ENCODE results near the gene OR51A7. TPM values are rescaled to one million over a fixed set of nuclear protein-coding genes. Genes with fewer than 3 reads are reported as not detected.

OR51A7 gene
- total and polyA plus RNA-seq, 2 of the 8 experiments (the other 6 are each of a cell fraction or from before 2014, with no cell fraction given) = not detected

DNA sequence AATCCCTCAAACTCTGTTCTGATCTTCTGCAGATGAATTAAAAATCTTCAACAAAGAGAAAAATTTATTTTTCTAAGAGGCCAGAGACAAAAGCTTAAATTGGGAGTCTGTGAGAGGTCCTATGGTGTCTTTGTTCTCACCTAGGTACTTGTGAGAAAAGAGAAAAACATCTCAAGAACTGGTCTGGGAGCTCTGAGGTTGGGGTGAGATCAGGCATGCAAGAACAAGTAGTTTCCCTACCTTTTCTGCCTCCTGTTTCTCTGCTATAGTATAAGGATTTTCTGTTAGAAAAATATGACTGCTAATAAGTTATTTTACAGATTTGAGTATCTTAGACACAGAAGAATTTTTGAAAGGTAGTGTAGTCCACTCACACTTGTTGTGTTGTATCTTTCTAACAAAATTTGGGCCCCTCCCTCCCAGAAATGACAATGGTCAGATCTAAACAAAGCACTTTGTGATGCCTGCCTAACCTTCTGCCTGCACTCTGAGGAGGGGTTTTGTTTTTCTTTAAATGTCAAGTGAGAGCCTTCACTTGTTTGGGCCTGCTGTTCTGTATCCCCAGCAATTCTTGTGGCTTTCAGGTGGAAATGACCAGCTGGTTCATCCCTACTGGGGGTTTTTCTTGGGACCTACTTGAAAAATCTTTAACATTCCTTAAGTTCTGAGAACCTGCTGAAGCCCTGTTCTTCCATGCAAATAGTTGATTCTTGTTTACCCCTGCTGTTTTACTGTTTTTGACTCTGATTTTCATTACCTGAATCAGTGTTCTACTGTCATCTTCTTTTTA is 40.9 kb upstream of the OR51A7 start:
- H3K4me3 ChIP-seq (ENCODE audit: extremely low read depth in 1 of 4, insufficient read depth in 2 of 4, low read depth in 3 of 4, low read length in 4 of 4) = peak overlapping the region in 1 of 4 experiments; percentile 27; a peak in 1 of 8 replicates
- POLR2A ChIA-PET (ENCODE audit: partially characterized antibody) = no interaction called here
- no peak overlapping the region for H2BK5ac ChIP-seq (ENCODE audit: low read depth, low read length)
- H3K18ac ChIP-seq (ENCODE audit: extremely low read depth, low read length) = no peak overlapping the region
- no peaks in the 10 kb centered on the region for H3K79me2 ChIP-seq (ENCODE audit: control insufficient read depth in 1 of 2, insufficient read depth in 2 of 2, low read length in 2 of 2)
- H3K4ac ChIP-seq (replicated peaks; ENCODE audit: insufficient read length, low read depth, low read length) = no peak overlapping the region
- no peaks in the 10 kb centered on the region for H3K79me1 ChIP-seq (ENCODE audit: low read depth, low read length)
- DNase-seq (ENCODE audit: low read depth in 1 of 2, low spot score in 2 of 2) = peak in 1 of 2 experiments; percentile 15
- H2AFZ ChIP-seq (ENCODE audit: low read length) = no peak overlapping the region
- H3K23ac ChIP-seq (ENCODE audit: insufficient read length) = no peak overlapping the region
- peak overlapping the region; percentile 34 to 41; a peak in 2 of 4 replicates for H3K4me2 ChIP-seq (ENCODE audit: insufficient read depth in 1 of 2, low read depth in 2 of 2, low read length in 2 of 2)
- peaks cover 0 to 16% (median 4%) of the 10 kb centered on the region in 4 experiments; a peak in 3 of 7 replicates for H3K4me1 ChIP-seq (replicated peaks in 1 of 4; ENCODE audit: control insufficient read depth in 3 of 4, insufficient read depth in 4 of 4, low read length in 3 of 4)
- H3K9me3 ChIP-seq (ENCODE audit: insufficient read depth in 2 of 2, low read depth in 1 of 2, low read length in 1 of 2) = no peaks in the 10 kb centered on the region
- peak; percentile 88 for FAIRE-seq
- H4K91ac ChIP-seq (replicated peaks; ENCODE audit: insufficient read length, low read length) = no peak overlapping the region
- H2AK5ac ChIP-seq (ENCODE audit: low read depth, low read length) = no peak overlapping the region
- no peaks in the 10 kb centered on the region for H3K36me3 ChIP-seq (ENCODE audit: control insufficient read depth in 2 of 4, insufficient read depth in 4 of 4, low read length in 3 of 4)
- H3K27me3 ChIP-seq (replicated peaks in 1 of 4; ENCODE audit: control insufficient read depth in 3 of 4, extremely low read depth in 1 of 4, insufficient read depth in 3 of 4, low read length in 3 of 4) = 0 out of 7 replicates have a peak, but pooled peaks cover 0 to 1% (median 0%) of the 10 kb centered on the region in 4 experiments
- no peak overlapping the region for H2BK15ac ChIP-seq (ENCODE audit: low read length)
- CTCF ChIA-PET (ENCODE audit: partially characterized antibody) = interaction anchor here (1.0 kb wide), 1 partner anchor 12 kb away, joined by 3 read pairs; no protein-coding TSS in a partner anchor
- no peak overlapping the region for H2BK120ac ChIP-seq (replicated peaks; ENCODE audit: low read depth, low read length)
- no peak overlapping the region for H4K5ac ChIP-seq (ENCODE audit: insufficient read length, low read depth, low read length)
- no peaks in the 10 kb centered on the region for H4K20me1 ChIP-seq (replicated peaks in 1 of 2; ENCODE audit: control insufficient read depth in 1 of 2, insufficient read depth in 2 of 2, low read length in 2 of 2)
- no peak overlapping the region for H3K9ac ChIP-seq (replicated peaks in 1 of 4; ENCODE audit: extremely low read depth in 1 of 4, low read depth in 3 of 4, low read length in 3 of 4)
- H2BK12ac ChIP-seq (ENCODE audit: low read depth, low read length) = no peak overlapping the region
- H4K8ac ChIP-seq (ENCODE audit: extremely low read depth, insufficient read depth, low read length) = no peak overlapping the region
- H3K27ac ChIP-seq (ENCODE audit: low read depth, low read length) = no peak overlapping the region
- H3K56ac ChIP-seq (replicated peaks; ENCODE audit: insufficient read length, low read depth, low read length) = no peak overlapping the region
- H3K23me2 ChIP-seq (ENCODE audit: low read depth, low read length) = no peaks in the 10 kb centered on the region
- no peak overlapping the region for H2BK20ac ChIP-seq (ENCODE audit: low read length)
- H3K14ac ChIP-seq (ENCODE audit: insufficient read length) = no peak overlapping the region
- no peak for TF ChIP-seq RFX5 (IDR thresholded peaks at IDR 0.05; ENCODE audit: borderline replicate concordance, low read depth, low read length)
- no peak for TF ChIP-seq SAP30 (IDR thresholded peaks at IDR 0.05; ENCODE audit: insufficient read depth, insufficient replicate concordance, low read length)
- TF ChIP-seq POLR2AphosphoS5 (IDR thresholded peaks at IDR 0.05; ENCODE audit: low read depth, low read length) = no peak
- no peak for TF ChIP-seq TBP (IDR thresholded peaks at IDR 0.05; ENCODE audit: low read depth, low read length)
- TF ChIP-seq SP4 (IDR thresholded peaks at IDR 0.05; ENCODE audit: low read length) = no peak
- TF ChIP-seq FOSL1 (IDR thresholded peaks at IDR 0.05; ENCODE audit: insufficient read depth, low read depth, low read length) = no peak
- peak; percentile 68; the same call in 1 of the 2 replicates for TF ChIP-seq TEAD4 (IDR thresholded peaks at IDR 0.05; ENCODE audit: low read depth, low read length)
- peak; percentile 74; a peak in 2 of 4 replicates for TF ChIP-seq HDAC2 (IDR thresholded peaks at IDR 0.05; ENCODE audit: borderline replicate concordance in 1 of 2, low read depth in 2 of 2, low read length in 2 of 2)
- peak; percentile 18 for TF ChIP-seq NANOG (IDR thresholded peaks at IDR 0.05; ENCODE audit: insufficient read depth, low read depth, low read length, poor library complexity, severe bottlenecking)
- TF ChIP-seq POU5F1 (IDR thresholded peaks at IDR 0.05; ENCODE audit: low read depth, low read length) = 0 out of 2 replicates have a peak, but pooled peaks have one; percentile 16
- no peak for TF ChIP-seq KDM4A (IDR thresholded peaks at IDR 0.05; ENCODE audit: low read depth, low read length, severe bottlenecking)
- TF ChIP-seq ASH2L (IDR thresholded peaks at IDR 0.05; ENCODE audit: low read length) = peak; percentile 36
- no peak for TF ChIP-seq YY1 (IDR thresholded peaks at IDR 0.05; ENCODE audit: low read depth, low read length)

Data from H1 (cell line).